ENCODE results near the gene FMC1.
"Not testable (repeated sequence)": the region's sequence is repeated elsewhere in the genome, so short reads cannot be mapped to it uniquely, and the experiment has no call there.

Gene FMC1

GRCh38 chr7:139341058-139341775 is at the start of gene FMC1:
TSS of gene FMC1 (plus strand) at chr7:139341337. CDS start at chr7:139341385, 48 bp downstream.
- DNase-seq = peak; percentile 85

- no peak for DNase-seq
Observed at GRCh38 chr7:139292821-139293220, 48.3 kb upstream of the FMC1 start.

GRCh38 chr7:139293534-139293933 is 47.6 kb upstream of the FMC1 start:
- no peak for DNase-seq

GRCh38 chr7:139294241-139294640 is 46.9 kb upstream of the FMC1 start:
- no peak for DNase-seq

GRCh38 chr7:139294951-139295575 is 46.1 kb upstream of the FMC1 start:
- DNase-seq = no peak

GRCh38 chr7:139297795-139298194 is 43.3 kb upstream of the FMC1 start:
- DNase-seq = no peak

GRCh38 chr7:139299296-139299695 is 41.8 kb upstream of the FMC1 start:
- DNase-seq = no peak

- no peak for DNase-seq
Observed at GRCh38 chr7:139300390-139300789, 40.7 kb upstream of the FMC1 start.

GRCh38 chr7:139304517-139304916 is 36.6 kb upstream of the FMC1 start:
- no peak for DNase-seq

- no peak for DNase-seq
Observed at GRCh38 chr7:139317939-139318505, 23.1 kb upstream of the FMC1 start.

- no peak for DNase-seq
Observed at GRCh38 chr7:139321071-139321745, 19.9 kb upstream of the FMC1 start.

- DNase-seq = not testable (repeated sequence)
Observed at GRCh38 chr7:139324709-139325108, 16.4 kb upstream of the FMC1 start.

- no peak for DNase-seq
Observed at GRCh38 chr7:139328375-139328774, 12.8 kb upstream of the FMC1 start.

GRCh38 chr7:139329119-139329518 is 12.0 kb upstream of the FMC1 start:
- DNase-seq = no peak

- DNase-seq = no peak
Observed at GRCh38 chr7:139330333-139331030, 10.7 kb upstream of the FMC1 start.

- DNase-seq = no peak
Observed at GRCh38 chr7:139332697-139333359, 8.3 kb upstream of the FMC1 start.

- not testable (repeated sequence) for DNase-seq
Observed at GRCh38 chr7:139333443-139333842, 7.7 kb upstream of the FMC1 start.

GRCh38 chr7:139334399-139335150 is 6.6 kb upstream of the FMC1 start:
- no peak for DNase-seq

GRCh38 chr7:139339025-139339424 is 2.1 kb upstream of the FMC1 start:
- DNase-seq = no peak

GRCh38 chr7:139339698-139340036 is 1.5 kb upstream of the FMC1 start:
- no peak for DNase-seq

- DNase-seq = peak; percentile 98
Observed at GRCh38 chr7:139340037-139340807, 915 bp upstream of the FMC1 start.
